SK-N-SH (cell line): ENCODE data around the gene DIAPH2. TPM values are rescaled to one million over a fixed set of nuclear protein-coding genes. Genes with fewer than 3 reads are reported as not detected.
A peak's percentile ranks its signal among the peaks of the same experiment; 100 is the strongest.

Experiments used
- CTCF ChIA-PET: fragments of 300-600, 350-600 bp; formaldehyde crosslinking; extraction: SDS; loops from one replicate; lab custom pipeline; 2021; lab: Yijun Ruan, JAX
- POLR2A ChIA-PET: fragments of 350-600 bp; sonication (Branson Sonifier 250); formaldehyde crosslinking; extraction: SDS; loops from one replicate; lab custom pipeline; 2020; ENCODE audit warnings: antibody characterized with exemption, inconsistent platforms; lab: Yijun Ruan, JAX
- DNase-seq: peaks from one replicate; pipeline ENCODE4 v3.0.0; 2012
- H2AFZ ChIP-seq: fragments of 200-600 bp; sonication (generic); 2 replicates; pipeline ENCODE4 v1.8.1; 2016; ENCODE audit warnings: antibody characterized with exemption, mild to moderate bottlenecking, low read depth
- H3F3A ChIP-seq: fragments of 200-600 bp; sonication (generic); replicated peaks from 2 replicates; pipeline ENCODE3; 2016; ENCODE audit warnings: antibody characterized with exemption, mild to moderate bottlenecking; ENCODE audit not compliant: insufficient read depth
- H3K27ac ChIP-seq, 2 experiments: fragments of 200-500 bp in 1 of 2; fragments of 200-600 bp in 1 of 2; sonication (Bioruptor generic) in 1 of 2; sonication (generic), shearing (Covaris generic) in 1 of 2; 2 replicates each; pipeline versions ENCODE4 v1.5.1 to v1.6.1; 2014 to 2016; ENCODE audit warnings: low read depth in 2 of 2, inconsistent platforms in 1 of 2, low read length in 1 of 2, mild to moderate bottlenecking in 1 of 2, mixed read lengths in 1 of 2
- H3K27me3 ChIP-seq: fragments of 200-600 bp; sonication (generic), shearing (Covaris generic); 2 replicates; pipeline ENCODE4 v1.6.1; 2016; ENCODE audit warnings: mixed run types; ENCODE audit not compliant: insufficient read depth
- H3K36me3 ChIP-seq, 2 experiments: fragments of 200-500 bp in 1 of 2; fragments of 200-600 bp in 1 of 2; sonication (Bioruptor generic) in 1 of 2; sonication (generic) in 1 of 2; replicated peaks in 1 of 2; 2 replicates each; pipeline versions ENCODE3 to v1.5.1; 2014 to 2016; ENCODE audit warnings: low read length in 1 of 2, mild to moderate bottlenecking in 1 of 2; ENCODE audit not compliant: insufficient read depth in 2 of 2, control insufficient read depth in 1 of 2
- H3K4me1 ChIP-seq, 2 experiments: fragments of 200-500 bp in 1 of 2; fragments of 200-600 bp in 1 of 2; sonication (Bioruptor generic) in 1 of 2; sonication (generic), shearing (Covaris generic) in 1 of 2; 2 replicates each; pipeline versions ENCODE4 v1.5.1 to v1.6.1; 2014 to 2016; ENCODE audit warnings: low read depth in 1 of 2, low read length in 1 of 2, mixed run types in 1 of 2; ENCODE audit not compliant: insufficient read depth in 2 of 2, control insufficient read depth in 1 of 2
- H3K4me2 ChIP-seq: fragments of 200-600 bp; sonication (generic), shearing (Covaris generic); 2 replicates; pipeline ENCODE4 v1.6.1; 2017; ENCODE audit warnings: mixed run types
- H3K4me3 ChIP-seq, 2 experiments: fragments of 200-500 bp in 1 of 2; fragments of 200-600 bp in 1 of 2; sonication (Bioruptor generic) in 1 of 2; sonication (generic), shearing (Covaris generic) in 1 of 2; 2 replicates each; pipeline versions ENCODE4 v1.5.1 to v1.8.1; 2014 to 2016; ENCODE audit warnings: low read depth in 2 of 2, inconsistent platforms in 1 of 2, low read length in 1 of 2, mild to moderate bottlenecking in 1 of 2, mixed read lengths in 1 of 2, moderate library complexity in 1 of 2
- H3K79me2 ChIP-seq: fragments of 200-600 bp; sonication (generic); 2 replicates; pipeline ENCODE4 v1.8.1; 2017; ENCODE audit warnings: mild to moderate bottlenecking; ENCODE audit not compliant: insufficient read depth
- H3K9ac ChIP-seq: fragments of 200-600 bp; sonication (generic); 2 replicates; pipeline ENCODE4 v1.6.1; 2017; ENCODE audit warnings: mixed run types
- H3K9me2 ChIP-seq: fragments of 200-600 bp; sonication (generic); 2 replicates; pipeline ENCODE4 v1.6.1; 2017; ENCODE audit warnings: mixed run types
- H3K9me3 ChIP-seq: fragments of 200-600 bp; sonication (generic); 2 replicates; pipeline ENCODE4 v1.6.1; 2017; ENCODE audit warnings: mixed run types, mild to moderate bottlenecking, moderate library complexity
- H4K20me1 ChIP-seq: fragments of 200-600 bp; sonication (generic); 2 replicates; pipeline ENCODE4 v1.6.1; 2017; ENCODE audit warnings: mild to moderate bottlenecking, mixed run types; ENCODE audit not compliant: insufficient read depth
- ELF1 ChIP-seq: IDR thresholded peaks from 2 replicates; pipeline ENCODE4 v1.4.0; 2012
- EP300 ChIP-seq, 2 experiments: IDR thresholded peaks; 2 replicates each; pipeline versions ENCODE4 v1.4.0 to v1.6.1; 2012; ENCODE audit warnings: borderline replicate concordance in 1 of 2, low read depth in 1 of 2, low read length in 1 of 2
- EZH2phosphoT487 ChIP-seq: fragments of 200-600 bp; sonication (generic); IDR thresholded peaks from 2 replicates; pipeline ENCODE4 v1.6.1; 2017; ENCODE audit warnings: low read depth, mixed run types, mild to moderate bottlenecking, antibody characterized with exemption, moderate library complexity, borderline replicate concordance
- FOSL2 ChIP-seq: IDR thresholded peaks from 2 replicates; pipeline ENCODE4 v1.4.0; 2012; ENCODE audit warnings: low read depth, mild to moderate bottlenecking, moderate library complexity, borderline replicate concordance
- JUND ChIP-seq: IDR thresholded peaks from 2 replicates; pipeline ENCODE4 v1.4.0; 2012
- POLR2AphosphoS5 ChIP-seq: IDR thresholded peaks from 2 replicates; pipeline ENCODE4 v1.6.1; 2012; ENCODE audit warnings: low read depth, low read length
- RCOR1 ChIP-seq: fragments of 150-350 bp; IDR thresholded peaks from 2 replicates; pipeline ENCODE4 v1.6.1; 2017; ENCODE audit warnings: antibody characterized with exemption, low read length
- RFX5 ChIP-seq: IDR thresholded peaks from 2 replicates; pipeline ENCODE4 v1.6.1; 2012; ENCODE audit warnings: mild to moderate bottlenecking, improper control_type of control experiment, low read length
- TAF1 ChIP-seq: IDR thresholded peaks from 2 replicates; pipeline ENCODE4 v1.6.1; 2012; ENCODE audit warnings: low read depth, mild to moderate bottlenecking, low read length, moderate library complexity, borderline replicate concordance
- TCF12 ChIP-seq: IDR thresholded peaks from 2 replicates; pipeline ENCODE4 v1.4.0; 2012
- WGBS: methylation state at CpG from one replicate; pipeline ENCODE4 v1.1.6; 2017; ENCODE audit warnings: low lambda C conversion rate; 5-methylcytosine and 5-hydroxymethylcytosine counted together
- polyA plus RNA-seq, 3 experiments: library from polyadenylated mRNA; depleted of rRNA; stranded (reverse); fragments of >200 nt; gene quantifications; 2 replicates each; pipeline ENCODE4 v1.2.3, GENCODE V29; 2012
- TF ChIP-seq, protein P1 (sequence below): IDR thresholded peaks from 2 replicates; pipeline ENCODE4; 2012
- TF ChIP-seq, protein P2 (sequence below): IDR thresholded peaks from 2 replicates; pipeline ENCODE4 v1.4.0; 2012; ENCODE audit warnings: low read depth
- TF ChIP-seq, protein P3 (sequence below): IDR thresholded peaks from 2 replicates; pipeline ENCODE4 v1.6.1; 2012; ENCODE audit warnings: mild to moderate bottlenecking, low read depth, low read length, moderate library complexity
- TF ChIP-seq, protein P4 (sequence below): fragments of 200-600 bp; sonication (generic); IDR thresholded peaks from 2 replicates; pipeline ENCODE4 v1.6.1; 2017; ENCODE audit warnings: antibody characterized with exemption, mild to moderate bottlenecking, moderate library complexity
- TF ChIP-seq, protein P5 (sequence below): fragments of 150-350 bp; IDR thresholded peaks from 2 replicates; pipeline ENCODE4 v1.6.1; 2017; ENCODE audit warnings: antibody characterized with exemption, low read length, low read depth, borderline replicate concordance

DIAPH2 gene
- polyA plus RNA-seq, 1 of the 3 experiments (the other 2 are of a cell fraction): 1.1 TPM

DNA sequence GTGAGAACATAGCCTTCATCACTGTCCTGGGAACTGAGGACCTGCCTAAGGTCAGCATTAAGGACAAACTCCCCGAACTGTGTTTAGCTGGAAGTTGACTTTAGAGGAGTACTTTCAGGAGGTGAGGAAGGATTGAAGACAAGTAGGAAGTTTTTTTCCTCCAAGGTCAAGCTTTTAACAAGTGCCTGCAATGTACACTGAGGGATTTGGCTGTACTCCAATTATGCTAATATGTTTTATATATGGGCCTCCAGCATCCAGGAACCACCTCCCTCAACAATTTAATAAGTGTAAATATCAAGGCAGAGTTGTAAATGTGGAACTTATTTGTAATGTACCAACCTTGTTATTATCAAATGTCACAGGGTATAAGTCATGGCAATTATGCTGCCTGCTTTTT lies 925.3 kb downstream of the DIAPH2 start:
- Histone ChIP-seq H3K27ac (no peak overlapping the region), H3K9me3 (no peaks in the 10 kb centered on the region), H4K20me1 (no peaks in the 10 kb centered on the region), H3K4me2 (no peak overlapping the region), H3K9me2 (no peaks in the 10 kb centered on the region), H3K4me1 (no peaks in the 10 kb centered on the region), H3K4me3 (no peak overlapping the region), H3K79me2 (no peaks in the 10 kb centered on the region), H2AFZ (no peak overlapping the region), H3F3A (no peaks in the 10 kb centered on the region), H3K9ac (no peak overlapping the region), H3K27me3 (no peaks in the 10 kb centered on the region), H3K36me3 (no peaks in the 10 kb centered on the region)
- CTCF ChIA-PET: no interaction called here
- no peak for DNase-seq
- POLR2A ChIA-PET: no interaction called here
- TF ChIP-seq, protein P1, sequence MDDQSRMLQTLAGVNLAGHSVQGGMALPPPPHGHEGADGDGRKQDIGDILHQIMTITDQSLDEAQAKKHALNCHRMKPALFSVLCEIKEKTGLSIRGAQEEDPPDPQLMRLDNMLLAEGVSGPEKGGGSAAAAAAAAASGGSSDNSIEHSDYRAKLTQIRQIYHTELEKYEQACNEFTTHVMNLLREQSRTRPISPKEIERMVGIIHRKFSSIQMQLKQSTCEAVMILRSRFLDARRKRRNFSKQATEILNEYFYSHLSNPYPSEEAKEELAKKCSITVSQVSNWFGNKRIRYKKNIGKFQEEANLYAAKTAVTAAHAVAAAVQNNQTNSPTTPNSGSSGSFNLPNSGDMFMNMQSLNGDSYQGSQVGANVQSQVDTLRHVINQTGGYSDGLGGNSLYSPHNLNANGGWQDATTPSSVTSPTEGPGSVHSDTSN: no peak
- TF ChIP-seq RFX5 (no peak), FOSL2 (no peak), RCOR1 (no peak), TAF1 (no peak)
- TF ChIP-seq, protein P2, sequence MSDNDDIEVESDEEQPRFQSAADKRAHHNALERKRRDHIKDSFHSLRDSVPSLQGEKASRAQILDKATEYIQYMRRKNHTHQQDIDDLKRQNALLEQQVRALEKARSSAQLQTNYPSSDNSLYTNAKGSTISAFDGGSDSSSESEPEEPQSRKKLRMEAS: no peak
- TF ChIP-seq, protein P3, sequence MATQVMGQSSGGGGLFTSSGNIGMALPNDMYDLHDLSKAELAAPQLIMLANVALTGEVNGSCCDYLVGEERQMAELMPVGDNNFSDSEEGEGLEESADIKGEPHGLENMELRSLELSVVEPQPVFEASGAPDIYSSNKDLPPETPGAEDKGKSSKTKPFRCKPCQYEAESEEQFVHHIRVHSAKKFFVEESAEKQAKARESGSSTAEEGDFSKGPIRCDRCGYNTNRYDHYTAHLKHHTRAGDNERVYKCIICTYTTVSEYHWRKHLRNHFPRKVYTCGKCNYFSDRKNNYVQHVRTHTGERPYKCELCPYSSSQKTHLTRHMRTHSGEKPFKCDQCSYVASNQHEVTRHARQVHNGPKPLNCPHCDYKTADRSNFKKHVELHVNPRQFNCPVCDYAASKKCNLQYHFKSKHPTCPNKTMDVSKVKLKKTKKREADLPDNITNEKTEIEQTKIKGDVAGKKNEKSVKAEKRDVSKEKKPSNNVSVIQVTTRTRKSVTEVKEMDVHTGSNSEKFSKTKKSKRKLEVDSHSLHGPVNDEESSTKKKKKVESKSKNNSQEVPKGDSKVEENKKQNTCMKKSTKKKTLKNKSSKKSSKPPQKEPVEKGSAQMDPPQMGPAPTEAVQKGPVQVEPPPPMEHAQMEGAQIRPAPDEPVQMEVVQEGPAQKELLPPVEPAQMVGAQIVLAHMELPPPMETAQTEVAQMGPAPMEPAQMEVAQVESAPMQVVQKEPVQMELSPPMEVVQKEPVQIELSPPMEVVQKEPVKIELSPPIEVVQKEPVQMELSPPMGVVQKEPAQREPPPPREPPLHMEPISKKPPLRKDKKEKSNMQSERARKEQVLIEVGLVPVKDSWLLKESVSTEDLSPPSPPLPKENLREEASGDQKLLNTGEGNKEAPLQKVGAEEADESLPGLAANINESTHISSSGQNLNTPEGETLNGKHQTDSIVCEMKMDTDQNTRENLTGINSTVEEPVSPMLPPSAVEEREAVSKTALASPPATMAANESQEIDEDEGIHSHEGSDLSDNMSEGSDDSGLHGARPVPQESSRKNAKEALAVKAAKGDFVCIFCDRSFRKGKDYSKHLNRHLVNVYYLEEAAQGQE: no peak
- TF ChIP-seq, protein P4, sequence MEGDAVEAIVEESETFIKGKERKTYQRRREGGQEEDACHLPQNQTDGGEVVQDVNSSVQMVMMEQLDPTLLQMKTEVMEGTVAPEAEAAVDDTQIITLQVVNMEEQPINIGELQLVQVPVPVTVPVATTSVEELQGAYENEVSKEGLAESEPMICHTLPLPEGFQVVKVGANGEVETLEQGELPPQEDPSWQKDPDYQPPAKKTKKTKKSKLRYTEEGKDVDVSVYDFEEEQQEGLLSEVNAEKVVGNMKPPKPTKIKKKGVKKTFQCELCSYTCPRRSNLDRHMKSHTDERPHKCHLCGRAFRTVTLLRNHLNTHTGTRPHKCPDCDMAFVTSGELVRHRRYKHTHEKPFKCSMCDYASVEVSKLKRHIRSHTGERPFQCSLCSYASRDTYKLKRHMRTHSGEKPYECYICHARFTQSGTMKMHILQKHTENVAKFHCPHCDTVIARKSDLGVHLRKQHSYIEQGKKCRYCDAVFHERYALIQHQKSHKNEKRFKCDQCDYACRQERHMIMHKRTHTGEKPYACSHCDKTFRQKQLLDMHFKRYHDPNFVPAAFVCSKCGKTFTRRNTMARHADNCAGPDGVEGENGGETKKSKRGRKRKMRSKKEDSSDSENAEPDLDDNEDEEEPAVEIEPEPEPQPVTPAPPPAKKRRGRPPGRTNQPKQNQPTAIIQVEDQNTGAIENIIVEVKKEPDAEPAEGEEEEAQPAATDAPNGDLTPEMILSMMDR: no peak
- 40% methylated on average over 1 of the region's 1 CpG for WGBS

DNA sequence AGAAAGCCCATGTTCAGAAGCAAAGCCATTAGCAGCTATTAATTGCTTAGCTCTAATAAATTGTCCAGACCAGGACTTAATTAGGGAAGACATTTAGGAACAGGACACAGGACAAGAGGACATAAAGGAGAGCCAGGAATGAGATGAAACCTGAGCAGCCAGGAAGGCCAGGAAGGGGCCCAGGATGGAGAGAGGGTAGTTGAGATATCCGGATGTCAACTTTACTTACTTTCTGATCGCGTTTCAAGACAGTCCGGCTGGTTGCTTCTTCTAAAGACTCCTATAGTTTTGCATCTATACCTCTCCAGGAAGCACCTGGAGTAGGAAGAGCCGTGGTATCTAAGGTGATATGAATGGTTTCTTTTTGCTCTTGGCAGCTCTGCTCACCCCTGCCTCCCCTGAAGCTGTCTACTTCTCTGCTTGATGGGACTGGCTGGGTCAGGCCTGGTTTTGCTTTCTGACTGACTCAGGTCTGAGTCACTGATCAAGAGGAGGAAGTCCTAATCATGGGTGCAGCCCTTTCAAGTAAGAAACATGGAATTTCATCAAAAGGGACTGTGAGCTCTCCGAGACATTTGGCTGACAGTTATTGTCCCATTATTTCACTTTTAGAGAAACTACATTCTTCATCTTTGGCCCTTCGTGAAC lies 932.4 kb downstream of the DIAPH2 start:
- Histone ChIP-seq H3F3A (no peaks in the 10 kb centered on the region), H3K4me2 (peak overlapping the region; percentile 31; the same call in 1 of the 2 replicates), H2AFZ (0 out of 2 replicates have a peak overlapping the region, but pooled peaks have one; percentile 12), H3K4me1 (no peaks in the 10 kb centered on the region), H3K9ac (no peak overlapping the region), H3K27me3 (no peaks in the 10 kb centered on the region), H3K9me3 (no peaks in the 10 kb centered on the region), H3K79me2 (no peaks in the 10 kb centered on the region), H3K27ac (peak overlapping the region; percentile 5 to 28; a peak in 2 of 4 replicates), H3K9me2 (no peaks in the 10 kb centered on the region), H3K4me3 (no peak overlapping the region), H3K36me3 (no peaks in the 10 kb centered on the region), H4K20me1 (no peaks in the 10 kb centered on the region)
- TF ChIP-seq ELF1 (no peak), JUND (peak; percentile 69), TCF12 (peak; percentile 69), EP300 (IDR thresholded peaks at IDR 0.05; ENCODE audit: borderline replicate concordance in 1 of 2, low read depth in 1 of 2, low read length in 1 of 2) (peak in 1 of 2 experiments; percentile 38; a peak in 1 of 4 replicates), POLR2AphosphoS5 (no peak), EZH2phosphoT487 (no peak), FOSL2 (peak; percentile 77; the same call in 1 of the 2 replicates)
- TF ChIP-seq, protein P1: peak; percentile 44; the same call in 1 of the 2 replicates
- TF ChIP-seq, protein P5, sequence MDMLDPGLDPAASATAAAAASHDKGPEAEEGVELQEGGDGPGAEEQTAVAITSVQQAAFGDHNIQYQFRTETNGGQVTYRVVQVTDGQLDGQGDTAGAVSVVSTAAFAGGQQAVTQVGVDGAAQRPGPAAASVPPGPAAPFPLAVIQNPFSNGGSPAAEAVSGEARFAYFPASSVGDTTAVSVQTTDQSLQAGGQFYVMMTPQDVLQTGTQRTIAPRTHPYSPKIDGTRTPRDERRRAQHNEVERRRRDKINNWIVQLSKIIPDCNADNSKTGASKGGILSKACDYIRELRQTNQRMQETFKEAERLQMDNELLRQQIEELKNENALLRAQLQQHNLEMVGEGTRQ: no peak
- ChIA-PET CTCF (no interaction called here), POLR2A (no interaction called here)
- no peak for DNase-seq
- WGBS: 17% methylated on average over 7 of the region's 7 CpGs
